OCI-LY7 (cell line): ENCODE measurements around the gene ARHGAP18. TPM values are rescaled to one million over a fixed set of nuclear protein-coding genes. Genes with fewer than 3 reads are reported as not detected.

Source experiments
- BruUV-seq: library from RNA; stranded (reverse); fragments of 400-500 nt; replicated peaks from 2 replicates; lab custom pipeline; 2021; lab: Mats Ljungman, UMichigan
- CTCF ChIA-PET: fragments of 300-600 bp; sonication (Branson Sonifier 250); formaldehyde crosslinking; loops from one replicate; lab custom pipeline; 2022; ENCODE audit warnings: antibody characterized with exemption; ENCODE audit not compliant: unreplicated experiment; lab: Charles Lee
- POLR2A ChIA-PET: fragments of 300-600 bp; sonication (Branson Sonifier 250); formaldehyde crosslinking; loops from one replicate; lab custom pipeline; 2022; ENCODE audit warnings: antibody characterized with exemption; lab: Charles Lee
- DNase-seq: peaks from one replicate; pipeline ENCODE4 v3.0.0-alpha.2; 2015; ENCODE audit warnings: low spot score
- H2AFZ ChIP-seq: fragments of 200-600 bp; sonication (generic), shearing (Covaris generic); 2 replicates; pipeline ENCODE4 v1.6.1; 2014; ENCODE audit warnings: mild to moderate bottlenecking, antibody characterized with exemption, low read length, moderate library complexity
- H3K27ac ChIP-seq: fragments of 200-600 bp; sonication (generic); 2 replicates; pipeline ENCODE4 v1.5.1; 2014; ENCODE audit warnings: mixed run types, low read depth, mild to moderate bottlenecking, moderate library complexity, low read length, inconsistent platforms; ENCODE audit not compliant: poor library complexity, severe bottlenecking
- H3K36me3 ChIP-seq: fragments of 200-600 bp; sonication (generic); 2 replicates; pipeline ENCODE4 v1.6.1; 2014; ENCODE audit warnings: mild to moderate bottlenecking, antibody characterized with exemption, low read length, moderate library complexity, mixed read lengths; ENCODE audit not compliant: insufficient read depth
- H3K4me1 ChIP-seq: fragments of 200-600 bp; sonication (generic); 2 replicates; pipeline ENCODE4 v1.5.1; 2014; ENCODE audit warnings: mild to moderate bottlenecking, low read length; ENCODE audit not compliant: insufficient read depth, poor library complexity, severe bottlenecking
- H3K4me2 ChIP-seq: fragments of 200-600 bp; sonication (generic); 2 replicates; pipeline ENCODE4 v1.6.1; 2014; ENCODE audit warnings: mild to moderate bottlenecking, low read length
- H3K4me3 ChIP-seq: fragments of 200-600 bp; sonication (generic); 2 replicates; pipeline ENCODE4 v1.5.1; 2014; ENCODE audit warnings: mild to moderate bottlenecking, low read depth, low read length; ENCODE audit not compliant: poor library complexity, severe bottlenecking
- H3K79me2 ChIP-seq: fragments of 200-600 bp; sonication (generic); 2 replicates; pipeline ENCODE4 v1.6.1; 2016; ENCODE audit warnings: low read depth, mild to moderate bottlenecking, low read length, moderate library complexity, mixed read lengths; ENCODE audit not compliant: insufficient read depth
- H3K9me2 ChIP-seq: fragments of 200-600 bp; sonication (generic); 2 replicates; pipeline ENCODE4 v1.6.1; 2016; ENCODE audit warnings: mild to moderate bottlenecking, low read length, mixed read lengths; ENCODE audit not compliant: insufficient read depth
- H3K9me3 ChIP-seq: fragments of 200-600 bp; sonication (generic); 2 replicates; pipeline ENCODE4 v1.6.1; 2014; ENCODE audit warnings: mild to moderate bottlenecking, mixed run types, low read length, mixed read lengths
- H4K20me1 ChIP-seq: fragments of 200-600 bp; sonication (generic); 2 replicates; pipeline ENCODE4 v1.6.1; 2014; ENCODE audit warnings: mild to moderate bottlenecking, antibody characterized with exemption, low read length, moderate library complexity, mixed read lengths; ENCODE audit not compliant: insufficient read depth
- CTCF ChIP-seq: fragments of 200-600 bp; sonication (generic); conservative IDR thresholded peaks from 2 replicates; pipeline ENCODE4 v1.5.1; 2014; ENCODE audit warnings: mild to moderate bottlenecking, antibody characterized with exemption, low read length, moderate library complexity, mixed read lengths
- EZH2phosphoT487 ChIP-seq: fragments of 200-600 bp; sonication (generic); IDR thresholded peaks from 2 replicates; pipeline ENCODE4 v1.6.1; 2018; ENCODE audit warnings: low read depth, borderline replicate concordance, mild to moderate bottlenecking, mixed run types, antibody characterized with exemption, low read length, moderate library complexity, mixed read lengths
- intact Hi-C: fragments of 100-400 bp; cut with micrococcal nuclease; formaldehyde crosslinking; loops from one replicate; pipeline ENCODE4 v1.10.0; 2022; ENCODE audit not compliant: unreplicated experiment
- total RNA-seq, 2 experiments: library from RNA; depleted of rRNA in 1 of 2; stranded (reverse); fragments of >200 nt in 1 of 2; shearing (Covaris generic) in 1 of 2; gene quantifications; 2 replicates each; pipeline ENCODE4 v1.2.3, GENCODE V29; 2014 to 2022

Gene ARHGAP18
- total RNA-seq, 2 experiments from 2014 or later, result 4.8 to 7.5 TPM

- no TSS peak for BruUV-seq
- POLR2A ChIA-PET, result interaction anchor here (0.9 to 1.5 kb wide), 6 partner anchors 9 to 121 kb away, joined by 3 to 8 read pairs (median 6); partner anchors contain the start of gene ARHGAP18
Observed at GRCh38 chr6:129719692-129720091, 9.7 kb upstream of the ARHGAP18 start.

GRCh38 chr6:129717277-129717676 is 7.3 kb upstream of the ARHGAP18 start:
- intact Hi-C loops, result no loop called here
- ChIA-PET CTCF (no interaction called here), POLR2A (interaction anchor here (0.6 to 0.9 kb wide), 2 partner anchors 10 to 84 kb away, joined by 7 to 8 read pairs; no protein-coding TSS in a partner anchor)
- Histone ChIP-seq H2AFZ (peak overlapping the region; percentile 44; the same call in 1 of the 2 replicates), H3K4me3 (no peak overlapping the region), H4K20me1 (no peaks in the 10 kb centered on the region), H3K4me2 (no peak overlapping the region), H3K9me2 (no peaks in the 10 kb centered on the region), H3K36me3 (no peaks in the 10 kb centered on the region), H3K27ac (no peak overlapping the region), H3K9me3 (no peaks in the 10 kb centered on the region), H3K79me2 (no peaks in the 10 kb centered on the region), H3K4me1 (peaks cover 7% of the 10 kb centered on the region)
- no TSS peak for BruUV-seq
- no peak for TF ChIP-seq CTCF
- no peak for TF ChIP-seq EZH2phosphoT487
- DNase-seq, result no peak

More at GRCh38 chr6:129719692-129720091, 9.7 kb upstream of the ARHGAP18 start:
- H4K20me1 ChIP-seq, result no peaks in the 10 kb centered on the region
- H3K9me3 ChIP-seq, result no peaks in the 10 kb centered on the region
- H3K4me2 ChIP-seq, result no peak overlapping the region
- H2AFZ ChIP-seq, result no peak overlapping the region
- H3K27ac ChIP-seq, result no peak overlapping the region
- H3K36me3 ChIP-seq, result no peaks in the 10 kb centered on the region
- no peaks in the 10 kb centered on the region for H3K9me2 ChIP-seq
- H3K79me2 ChIP-seq, result no peaks in the 10 kb centered on the region
- DNase-seq, result no peak
- TF ChIP-seq CTCF, result no peak
- no peak for TF ChIP-seq EZH2phosphoT487
- no peaks in the 10 kb centered on the region for H3K4me1 ChIP-seq
- intact Hi-C loops, result no loop called here
- H3K4me3 ChIP-seq, result no peak overlapping the region
- CTCF ChIA-PET, result no interaction called here

GRCh38 chr6:129713806-129714333 is 3.9 kb upstream of the ARHGAP18 start:
- Histone ChIP-seq H3K27ac (no peak overlapping the region), H3K9me2 (no peaks in the 10 kb centered on the region), H3K4me2 (0 out of 2 replicates have a peak overlapping the region, but pooled peaks have one; percentile 19), H3K4me1 (peaks cover 20% of the 10 kb centered on the region), H2AFZ (no peak overlapping the region), H3K36me3 (no peaks in the 10 kb centered on the region), H3K79me2 (no peaks in the 10 kb centered on the region), H3K4me3 (no peak overlapping the region), H3K9me3 (no peaks in the 10 kb centered on the region), H4K20me1 (no peaks in the 10 kb centered on the region)
- BruUV-seq, result no TSS peak
- DNase-seq, result no peak
- intact Hi-C loops, result no loop called here
- TF ChIP-seq EZH2phosphoT487 (no peak), CTCF (no peak)
- ChIA-PET POLR2A (interaction anchor here (0.6 to 2.7 kb wide), 12 partner anchors 10 to 1885 kb away, joined by 3 to 13 read pairs (median 3); no protein-coding TSS in a partner anchor), CTCF (no interaction called here)
